ENCODE results near the gene PIGN. TPM values are rescaled to one million over a fixed set of nuclear protein-coding genes. Genes with fewer than 3 reads are reported as not detected.
"Not testable (repeated sequence)": the region's sequence is repeated elsewhere in the genome, so short reads cannot be mapped to it uniquely, and the experiment has no call there.

PIGN gene
- polyA plus RNA-seq, 1 experiment: 33.7 TPM

DNA sequence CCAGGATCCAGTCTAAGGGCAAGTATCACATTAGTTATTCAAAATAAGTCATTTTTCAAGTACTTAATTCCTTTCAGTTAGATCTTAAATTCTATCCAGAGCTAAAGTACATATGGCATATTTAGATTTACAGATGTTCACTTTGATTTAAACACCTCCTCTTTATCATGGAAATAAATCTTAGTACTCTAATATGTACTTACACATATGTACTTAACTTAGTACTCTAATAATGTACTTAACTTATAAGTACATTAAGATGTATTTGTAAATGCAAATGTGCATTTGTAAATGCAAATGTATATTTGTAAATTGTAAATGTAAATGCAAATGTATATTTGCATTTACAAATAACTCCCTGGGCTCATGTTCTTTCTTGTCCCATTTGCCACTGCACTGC, 14.6 kb downstream of the PIGN start:
- no peak overlapping the region for H3K4me3 ChIP-seq (ENCODE audit: low read depth, low read length)
- no peak overlapping the region for H3K27ac ChIP-seq (ENCODE audit: low read depth, low read length)
- ChIA-PET POLR2A (no interaction called here), CTCF (no interaction called here)
- TF ChIP-seq, protein P1, sequence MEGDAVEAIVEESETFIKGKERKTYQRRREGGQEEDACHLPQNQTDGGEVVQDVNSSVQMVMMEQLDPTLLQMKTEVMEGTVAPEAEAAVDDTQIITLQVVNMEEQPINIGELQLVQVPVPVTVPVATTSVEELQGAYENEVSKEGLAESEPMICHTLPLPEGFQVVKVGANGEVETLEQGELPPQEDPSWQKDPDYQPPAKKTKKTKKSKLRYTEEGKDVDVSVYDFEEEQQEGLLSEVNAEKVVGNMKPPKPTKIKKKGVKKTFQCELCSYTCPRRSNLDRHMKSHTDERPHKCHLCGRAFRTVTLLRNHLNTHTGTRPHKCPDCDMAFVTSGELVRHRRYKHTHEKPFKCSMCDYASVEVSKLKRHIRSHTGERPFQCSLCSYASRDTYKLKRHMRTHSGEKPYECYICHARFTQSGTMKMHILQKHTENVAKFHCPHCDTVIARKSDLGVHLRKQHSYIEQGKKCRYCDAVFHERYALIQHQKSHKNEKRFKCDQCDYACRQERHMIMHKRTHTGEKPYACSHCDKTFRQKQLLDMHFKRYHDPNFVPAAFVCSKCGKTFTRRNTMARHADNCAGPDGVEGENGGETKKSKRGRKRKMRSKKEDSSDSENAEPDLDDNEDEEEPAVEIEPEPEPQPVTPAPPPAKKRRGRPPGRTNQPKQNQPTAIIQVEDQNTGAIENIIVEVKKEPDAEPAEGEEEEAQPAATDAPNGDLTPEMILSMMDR (IDR thresholded peaks at IDR 0.05; ENCODE audit: low read depth, low read length): no peak
- H3K27me3 ChIP-seq (ENCODE audit: control insufficient read depth, insufficient read depth, low read length): no peaks in the 10 kb centered on the region
- DNase-seq (ENCODE audit: low read depth, low spot score): no peak
- H3K9me3 ChIP-seq (ENCODE audit: control insufficient read depth, insufficient read depth, low read length): no peaks in the 10 kb centered on the region

DNA sequence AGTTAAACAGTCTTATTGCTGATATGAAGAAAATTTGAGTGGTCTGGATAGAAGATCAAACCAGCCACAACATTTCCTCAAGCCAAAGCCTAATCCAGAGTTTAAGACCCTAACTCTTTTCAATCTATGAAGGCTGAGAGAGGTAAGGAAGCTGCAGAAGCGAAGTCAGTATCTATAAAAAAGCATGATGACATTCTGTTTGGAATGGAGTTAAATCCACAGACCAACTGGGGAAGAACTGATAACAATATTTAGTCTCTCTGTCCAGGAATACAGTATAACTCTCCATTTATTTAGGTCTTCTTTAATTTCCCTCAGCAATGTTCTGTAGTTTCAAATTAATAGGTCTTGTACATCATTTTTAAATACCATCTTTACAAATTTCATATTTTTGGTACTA, 16.0 kb downstream of the PIGN start:
- CTCF ChIA-PET: no interaction called here
- Histone ChIP-seq H3K4me3 (ENCODE audit: low read depth, low read length) (no peak overlapping the region), H3K27me3 (ENCODE audit: control insufficient read depth, insufficient read depth, low read length) (no peaks in the 10 kb centered on the region), H3K9me3 (ENCODE audit: control insufficient read depth, insufficient read depth, low read length) (no peaks in the 10 kb centered on the region), H3K27ac (ENCODE audit: low read depth, low read length) (no peak overlapping the region)
- TF ChIP-seq, protein P1 (IDR thresholded peaks at IDR 0.05; ENCODE audit: low read depth, low read length): no peak
- no peak for DNase-seq (ENCODE audit: low read depth, low spot score)
- POLR2A ChIA-PET: no interaction called here

DNA sequence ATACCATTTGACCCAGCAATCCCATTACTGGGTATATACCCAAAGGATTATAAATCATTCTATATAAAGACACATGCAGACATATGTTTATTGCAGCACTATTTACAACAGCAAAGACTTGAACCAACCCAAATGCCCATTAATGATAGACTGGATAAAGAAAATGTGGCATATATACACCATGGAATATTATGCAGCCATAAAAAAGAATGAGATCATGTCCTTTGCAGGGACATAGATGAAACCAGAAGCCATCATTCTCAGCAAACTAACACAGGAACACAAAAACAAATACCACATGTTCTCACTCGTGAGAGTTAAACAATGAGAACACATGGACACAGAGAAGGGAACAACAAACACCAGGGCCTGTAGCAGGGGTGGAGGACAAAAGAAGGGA, 20.3 kb downstream of the PIGN start:
- H3K27me3 ChIP-seq (ENCODE audit: control insufficient read depth, insufficient read depth, low read length); H3K27ac ChIP-seq (ENCODE audit: low read depth, low read length); H3K4me3 ChIP-seq (ENCODE audit: low read depth, low read length); POLR2A ChIA-PET; H3K9me3 ChIP-seq (ENCODE audit: control insufficient read depth, insufficient read depth, low read length); DNase-seq (ENCODE audit: low read depth, low spot score): not testable (repeated sequence)
- CTCF ChIA-PET: interaction anchor here (1.0 kb wide), 1 partner anchor 585 kb away, joined by 4 read pairs; no protein-coding TSS in a partner anchor

DNA sequence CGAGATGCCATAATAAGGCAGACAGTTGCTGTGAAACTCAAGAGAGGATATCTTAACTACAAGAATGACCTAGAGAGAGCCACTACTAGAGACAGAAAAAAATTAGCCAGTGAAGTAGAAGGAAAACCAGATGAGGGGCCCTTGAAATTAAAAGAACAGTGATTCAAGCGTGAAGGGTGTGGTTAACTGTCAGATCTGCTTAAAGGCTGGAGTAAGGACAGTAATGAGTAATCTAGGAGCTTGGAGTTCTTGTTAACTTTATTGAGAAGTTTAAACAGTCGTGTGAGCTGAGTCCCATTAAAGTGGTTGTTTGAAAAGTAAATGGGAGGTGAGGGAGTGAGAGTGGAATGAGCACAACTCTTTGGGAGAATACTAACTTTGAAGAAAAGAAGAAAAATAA, 21.3 kb downstream of the PIGN start:
- Histone ChIP-seq H3K27me3 (ENCODE audit: control insufficient read depth, insufficient read depth, low read length) (no peaks in the 10 kb centered on the region), H3K27ac (ENCODE audit: low read depth, low read length) (no peak overlapping the region), H3K4me3 (ENCODE audit: low read depth, low read length) (no peak overlapping the region), H3K9me3 (ENCODE audit: control insufficient read depth, insufficient read depth, low read length) (no peaks in the 10 kb centered on the region)
- TF ChIP-seq, protein P1 (IDR thresholded peaks at IDR 0.05; ENCODE audit: low read depth, low read length): no peak
- no peak for DNase-seq (ENCODE audit: low read depth, low spot score)
- ChIA-PET CTCF (no interaction called here), POLR2A (no interaction called here)

DNA sequence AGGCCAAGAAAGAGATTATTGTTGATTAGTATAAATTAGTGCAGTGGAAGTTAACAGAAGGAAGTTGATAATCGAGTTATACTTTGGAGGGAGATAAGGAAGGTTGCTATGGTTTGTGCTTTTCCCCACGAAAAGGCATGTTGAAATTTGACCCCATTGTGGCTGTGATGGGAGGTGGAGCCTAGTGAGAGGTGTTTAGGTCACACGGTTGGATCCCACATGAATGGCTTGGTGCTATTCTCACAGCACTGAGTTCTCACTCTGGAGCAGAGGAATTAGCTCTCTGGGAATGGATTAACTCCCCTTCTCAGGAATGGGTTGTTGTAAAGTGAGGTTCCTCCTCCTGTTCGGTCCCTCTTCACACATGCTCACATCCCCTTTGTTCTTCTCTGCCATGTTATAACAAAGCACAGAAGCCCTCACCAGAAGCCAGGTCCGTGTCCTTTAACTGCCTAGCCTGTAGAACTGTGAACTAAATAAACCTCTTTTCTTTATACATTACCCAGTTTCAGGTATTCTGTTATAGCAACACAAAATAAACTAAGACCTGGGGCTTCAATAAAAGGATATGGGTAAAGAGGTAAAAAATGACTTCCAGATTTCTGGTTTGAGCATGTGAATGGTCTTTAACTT, 21.9 kb downstream of the PIGN start:
- Histone ChIP-seq H3K9me3 (ENCODE audit: control insufficient read depth, insufficient read depth, low read length) (no peaks in the 10 kb centered on the region), H3K27ac (ENCODE audit: low read depth, low read length) (no peak overlapping the region), H3K4me3 (ENCODE audit: low read depth, low read length) (no peak overlapping the region), H3K27me3 (ENCODE audit: control insufficient read depth, insufficient read depth, low read length) (no peaks in the 10 kb centered on the region)
- no peak for DNase-seq (ENCODE audit: low read depth, low spot score)
- ChIA-PET CTCF (no interaction called here), POLR2A (no interaction called here)
- TF ChIP-seq, protein P1 (IDR thresholded peaks at IDR 0.05; ENCODE audit: low read depth, low read length): no peak

All from AG04450 (cell line).